GM12891 (cell line): Measurements from ENCODE around the gene TP53I13.

Experiments used
- DNase-seq: peaks from one replicate; pipeline ENCODE4 v3.0.0; 2011; ENCODE audit warnings: low spot score; ENCODE audit not compliant: insufficient read length
- FAIRE-seq: peaks from 2 replicates; lab custom pipeline; 2011; peaks lifted over from hg19 to GRCh38; lab: Jason Lieb, UNC
- PAX5 ChIP-seq: IDR thresholded peaks from 2 replicates; pipeline ENCODE4 v1.6.1; 2011; ENCODE audit warnings: low read length, moderate library complexity, mild to moderate bottlenecking; ENCODE audit not compliant: insufficient read depth, severe bottlenecking
- POLR2A ChIP-seq: IDR thresholded peaks from 2 replicates; pipeline ENCODE4 v1.6.1; 2011; ENCODE audit warnings: low read depth, low read length, control low read depth
- POLR2AphosphoS5 ChIP-seq: IDR thresholded peaks from 2 replicates; pipeline ENCODE4 v1.6.1; 2011; ENCODE audit warnings: low read depth, low read length, control low read depth
- POU2F2 ChIP-seq: IDR thresholded peaks from 2 replicates; pipeline ENCODE4 v1.6.1; 2011; ENCODE audit warnings: low read depth, mild to moderate bottlenecking, control low read depth, low read length, moderate library complexity
- SPI1 ChIP-seq: IDR thresholded peaks from 2 replicates; pipeline ENCODE4 v1.6.1; 2011; ENCODE audit warnings: low read depth, low read length, control low read depth
- TAF1 ChIP-seq: IDR thresholded peaks from 2 replicates; pipeline ENCODE4 v1.6.1; 2011; ENCODE audit warnings: low read depth, low read length, control low read depth

Gene TP53I13

DNA sequence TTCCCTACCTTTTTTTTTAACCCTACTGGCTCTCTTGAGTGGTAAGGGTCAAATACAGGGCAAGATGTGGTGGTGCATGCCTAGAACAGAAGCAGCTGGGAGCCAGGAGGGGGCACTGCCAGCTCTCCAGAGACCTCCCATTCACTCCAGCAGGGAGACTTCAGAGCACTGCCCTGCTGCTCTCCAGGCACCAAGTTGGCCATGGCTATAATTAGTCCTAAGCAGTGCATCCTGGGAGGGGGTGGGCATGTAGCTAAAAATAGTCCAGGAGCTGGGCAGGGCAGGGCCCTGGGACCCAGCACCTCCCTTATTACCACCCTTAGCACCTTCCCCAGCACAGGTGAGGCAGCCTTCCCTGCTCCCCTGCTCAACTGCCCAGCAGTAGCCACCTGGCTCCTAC is 50.8 kb downstream of the TP53I13 start:
- no peak for TF ChIP-seq POLR2AphosphoS5
- no peak for TF ChIP-seq TAF1
- no peak for TF ChIP-seq PAX5
- no peak for TF ChIP-seq POU2F2
- no peak for TF ChIP-seq SPI1
- no peak for TF ChIP-seq POLR2A
- no peak for DNase-seq
- FAIRE-seq, result no peak

DNA sequence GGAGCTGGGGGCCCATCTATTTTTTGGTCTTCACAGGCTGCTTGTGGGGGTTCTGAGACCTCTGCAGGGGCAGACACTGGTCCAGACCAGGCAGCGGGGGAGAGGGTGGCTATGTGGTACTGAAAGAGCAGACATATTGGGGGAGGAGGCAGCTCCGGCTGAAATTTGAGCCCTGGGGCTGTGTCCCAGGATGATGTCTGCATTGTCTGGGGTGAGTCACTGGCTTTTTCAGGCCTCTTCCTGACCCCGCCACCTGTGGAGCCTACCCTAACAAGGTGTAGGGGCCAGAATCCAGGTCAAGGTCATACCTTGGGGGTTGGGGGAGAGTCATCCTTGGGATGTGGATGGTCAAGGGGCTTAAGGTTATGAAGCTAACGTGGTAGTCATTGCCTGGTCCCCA is 51.8 kb downstream of the TP53I13 start:
- TF ChIP-seq PAX5 (no peak), SPI1 (no peak), TAF1 (no peak), POU2F2 (no peak), POLR2AphosphoS5 (no peak), POLR2A (no peak)
- DNase-seq (no peak), FAIRE-seq (no peak)

DNA sequence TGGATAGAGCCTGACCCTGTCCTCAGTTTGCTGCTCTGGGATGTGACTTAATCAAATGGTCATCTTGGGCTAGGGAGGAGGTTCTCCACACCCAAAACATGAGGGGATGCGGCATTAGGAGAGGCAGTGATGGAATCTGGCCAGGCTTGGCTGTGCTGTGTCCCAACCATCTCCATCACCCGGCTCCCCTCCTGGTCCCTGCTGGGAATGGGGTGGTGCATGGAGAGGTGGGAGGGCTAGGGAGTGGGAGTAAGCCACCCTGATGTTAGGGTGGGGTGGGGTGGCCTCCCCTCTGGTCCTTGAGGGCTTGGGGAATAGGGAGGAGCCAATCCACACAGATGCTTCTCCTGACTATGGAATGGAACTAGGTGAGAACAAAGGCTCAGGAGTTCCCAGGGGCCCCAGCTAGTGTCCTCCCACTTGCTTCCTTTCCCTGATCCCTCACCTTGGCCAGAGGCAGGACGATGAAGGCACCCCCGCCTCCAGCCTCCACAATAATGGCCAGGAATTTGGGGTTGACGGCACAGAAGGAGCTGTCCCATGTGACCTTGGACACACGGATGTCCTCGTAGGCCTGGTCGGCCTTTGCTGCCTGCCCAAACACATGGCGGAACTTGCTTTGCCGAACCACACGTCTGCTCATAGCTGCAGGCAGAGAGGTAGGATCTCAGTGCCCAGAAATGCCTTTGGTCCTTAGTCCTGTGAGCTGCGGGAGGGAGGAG is 52.4 kb downstream of the TP53I13 start:
- no peak for DNase-seq
- FAIRE-seq, result no peak
- TF ChIP-seq SPI1, result no peak
- TF ChIP-seq POLR2AphosphoS5, result no peak
- no peak for TF ChIP-seq PAX5
- no peak for TF ChIP-seq POU2F2
- TF ChIP-seq POLR2A, result no peak
- no peak for TF ChIP-seq TAF1

DNA sequence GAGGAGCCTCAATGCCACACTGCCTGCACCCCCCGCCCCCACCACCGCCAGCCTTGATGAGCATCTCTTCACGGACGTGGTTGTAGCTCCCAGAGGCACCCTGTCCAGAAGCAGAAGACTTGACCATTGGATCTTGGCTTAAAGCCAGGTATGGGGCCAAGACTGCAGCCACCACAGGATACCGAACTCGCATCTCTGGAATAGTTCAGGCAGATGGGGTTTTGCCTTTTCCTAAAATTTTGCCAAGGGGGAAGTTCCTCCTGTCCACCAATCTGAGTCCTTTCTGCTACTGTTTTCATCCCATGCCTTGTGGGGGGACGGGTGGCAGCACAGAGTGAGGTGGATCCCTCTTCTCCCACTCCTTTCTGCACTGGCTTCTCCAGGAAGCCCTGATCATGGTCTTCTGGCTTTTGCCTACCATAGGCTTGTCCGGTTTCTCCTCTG is 53.3 kb downstream of the TP53I13 start:
- no peak for DNase-seq
- FAIRE-seq, result no peak
- TF ChIP-seq POLR2AphosphoS5 (no peak), TAF1 (no peak), POU2F2 (no peak), SPI1 (no peak), POLR2A (no peak), PAX5 (no peak)
